ENCODE measurements around the gene PRKCZ.

The PRKCZ gene

DNA sequence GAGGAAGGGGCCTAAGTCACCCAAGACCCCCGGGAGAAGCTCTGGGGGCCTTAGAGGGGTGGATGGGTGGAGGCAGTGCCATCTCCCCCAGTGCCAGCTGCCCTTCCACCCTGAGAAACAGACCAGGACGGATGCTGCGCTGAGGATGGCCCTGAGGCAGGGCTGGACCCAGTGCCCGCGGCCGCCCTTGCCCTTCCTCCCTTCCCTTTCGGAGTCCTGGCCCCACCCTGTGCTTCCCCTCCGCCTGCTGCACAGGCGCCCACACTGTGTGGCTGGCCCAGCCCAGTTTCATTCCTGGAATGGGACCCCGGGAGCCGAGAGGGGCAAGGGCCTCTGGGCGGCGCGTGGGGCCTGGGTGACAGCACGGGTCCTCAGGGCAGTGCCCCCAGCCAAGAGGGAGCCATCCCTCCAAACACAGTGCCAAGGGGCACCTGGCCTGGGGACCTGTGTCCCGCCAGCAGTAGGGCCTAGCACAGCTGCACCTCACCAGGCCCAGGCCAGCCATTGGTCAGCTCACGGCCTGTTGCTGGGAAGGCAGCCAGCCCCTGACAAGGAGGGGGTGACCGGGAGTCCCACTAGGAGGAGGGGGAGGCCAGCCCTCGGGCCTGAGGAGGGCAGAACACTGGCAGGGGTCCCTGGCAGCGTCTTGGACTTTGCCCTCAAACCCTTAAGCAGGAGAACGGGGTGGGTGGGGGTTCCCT lies 164.5 kb downstream of the PRKCZ start:
- DNase-seq, result no peak

DNA sequence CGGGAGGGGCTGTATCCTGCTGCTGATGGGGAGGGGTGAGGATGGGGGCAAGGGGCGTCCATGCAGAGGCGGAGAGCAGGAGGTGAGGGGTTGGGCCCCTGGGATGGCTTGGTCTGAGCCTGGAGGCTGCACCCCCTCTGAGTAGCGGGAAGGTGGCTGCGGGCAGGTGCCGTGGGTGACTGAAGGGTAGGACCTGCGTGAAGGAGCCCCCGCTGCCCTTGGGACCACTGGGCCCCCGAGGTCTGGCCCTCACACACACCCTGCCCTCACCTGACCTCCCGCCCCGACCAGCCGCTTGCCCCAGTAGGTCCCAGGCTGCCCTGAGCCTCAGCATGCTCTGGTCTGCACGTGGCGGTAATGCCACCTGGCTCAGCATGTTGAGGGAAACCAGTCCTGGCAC lies 165.1 kb downstream of the PRKCZ start:
- no peak for DNase-seq

GRCh38 chr1:2215909-2216766 lies 165.9 kb downstream of the PRKCZ start:
- no peak for DNase-seq

DNA sequence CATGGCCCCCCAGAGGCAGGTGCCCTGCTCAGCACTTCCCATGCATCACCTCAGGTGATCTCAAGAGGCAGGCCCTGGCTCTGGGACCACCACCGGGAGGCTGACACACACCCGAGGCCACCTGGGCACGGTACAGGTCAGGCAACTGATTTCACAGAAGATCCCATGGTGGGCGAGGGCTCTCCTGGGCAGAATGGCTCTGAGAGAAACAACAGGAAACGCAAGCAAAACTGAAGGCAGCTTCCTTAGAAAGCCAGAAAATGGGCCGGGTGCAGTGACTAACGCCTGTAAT lies 166.5 kb downstream of the PRKCZ start:
- no peak for DNase-seq

DNA sequence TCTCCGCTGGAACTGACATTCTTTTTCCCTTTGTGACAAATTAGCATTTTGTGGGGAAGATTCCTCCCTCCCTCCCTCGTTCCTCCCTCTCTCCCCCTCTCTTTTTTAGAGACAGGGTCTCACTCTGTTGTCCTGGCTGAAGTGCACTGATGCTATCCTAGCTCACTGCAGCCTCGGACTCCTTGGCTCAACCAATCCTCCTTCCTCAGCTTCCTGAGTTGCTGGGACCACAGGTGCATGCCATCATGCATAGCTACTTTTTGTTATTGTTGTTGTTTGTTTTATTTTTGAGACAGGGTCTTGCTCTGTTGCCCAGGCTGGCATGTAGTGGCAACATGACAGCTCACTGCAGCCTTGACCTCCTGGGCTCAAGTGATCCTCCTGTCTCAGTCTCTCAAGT lies 171.1 kb downstream of the PRKCZ start:
- DNase-seq, result no peak

- DNase-seq, result no peak
Measured at GRCh38 chr1:2224170-2224584, 174.0 kb downstream of the PRKCZ start.

- DNase-seq, result no peak
Measured at GRCh38 chr1:2224631-2225428, 174.6 kb downstream of the PRKCZ start.

- no peak for DNase-seq
Measured at GRCh38 chr1:2226525-2227345, 176.5 kb downstream of the PRKCZ start.

GRCh38 chr1:2227346-2228156 lies 177.3 kb downstream of the PRKCZ start:
- DNase-seq, result peak; percentile 84

DNA sequence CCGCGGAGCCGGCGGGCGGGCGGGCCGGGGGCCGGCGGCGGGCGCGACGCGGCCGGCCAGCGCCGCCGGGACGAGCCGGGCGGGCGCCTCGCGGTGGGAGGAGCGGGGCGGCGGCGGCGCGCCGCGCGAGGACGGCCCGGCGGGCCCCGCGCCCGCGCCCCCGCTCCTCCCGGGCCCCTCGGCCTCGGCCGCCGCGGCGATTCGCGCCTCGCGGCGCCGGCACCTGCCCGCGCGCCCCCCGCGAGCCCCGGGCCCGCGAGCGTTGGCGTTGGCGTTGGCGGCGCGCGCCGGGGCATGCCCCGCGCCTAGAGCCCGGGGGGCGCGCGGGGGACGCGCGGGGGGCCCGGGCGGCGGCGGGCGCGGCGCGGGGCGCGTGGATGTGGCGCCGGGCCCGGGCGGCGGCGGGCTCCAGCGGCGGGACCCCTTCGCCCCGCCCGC lies 178.0 kb downstream of the PRKCZ start, which contains the start of gene SKI:
SKI (plus strand) TSS at position 163 of the 438 bp plus-strand sequence. CDS start 448 bp downstream, outside the sequence.
- no peak for DNase-seq

DNA sequence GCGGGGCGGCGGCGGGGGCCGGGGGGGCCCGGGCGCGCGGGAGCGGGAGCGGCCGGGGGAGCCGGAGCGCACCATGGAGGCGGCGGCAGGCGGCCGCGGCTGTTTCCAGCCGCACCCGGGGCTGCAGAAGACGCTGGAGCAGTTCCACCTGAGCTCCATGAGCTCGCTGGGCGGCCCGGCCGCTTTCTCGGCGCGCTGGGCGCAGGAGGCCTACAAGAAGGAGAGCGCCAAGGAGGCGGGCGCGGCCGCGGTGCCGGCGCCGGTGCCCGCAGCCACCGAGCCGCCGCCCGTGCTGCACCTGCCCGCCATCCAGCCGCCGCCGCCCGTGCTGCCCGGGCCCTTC lies 178.5 kb downstream of the PRKCZ start:
- DNase-seq, result no peak

GRCh38 chr1:2229037-2229864 lies 179.0 kb downstream of the PRKCZ start:
- DNase-seq, result no peak

DNA sequence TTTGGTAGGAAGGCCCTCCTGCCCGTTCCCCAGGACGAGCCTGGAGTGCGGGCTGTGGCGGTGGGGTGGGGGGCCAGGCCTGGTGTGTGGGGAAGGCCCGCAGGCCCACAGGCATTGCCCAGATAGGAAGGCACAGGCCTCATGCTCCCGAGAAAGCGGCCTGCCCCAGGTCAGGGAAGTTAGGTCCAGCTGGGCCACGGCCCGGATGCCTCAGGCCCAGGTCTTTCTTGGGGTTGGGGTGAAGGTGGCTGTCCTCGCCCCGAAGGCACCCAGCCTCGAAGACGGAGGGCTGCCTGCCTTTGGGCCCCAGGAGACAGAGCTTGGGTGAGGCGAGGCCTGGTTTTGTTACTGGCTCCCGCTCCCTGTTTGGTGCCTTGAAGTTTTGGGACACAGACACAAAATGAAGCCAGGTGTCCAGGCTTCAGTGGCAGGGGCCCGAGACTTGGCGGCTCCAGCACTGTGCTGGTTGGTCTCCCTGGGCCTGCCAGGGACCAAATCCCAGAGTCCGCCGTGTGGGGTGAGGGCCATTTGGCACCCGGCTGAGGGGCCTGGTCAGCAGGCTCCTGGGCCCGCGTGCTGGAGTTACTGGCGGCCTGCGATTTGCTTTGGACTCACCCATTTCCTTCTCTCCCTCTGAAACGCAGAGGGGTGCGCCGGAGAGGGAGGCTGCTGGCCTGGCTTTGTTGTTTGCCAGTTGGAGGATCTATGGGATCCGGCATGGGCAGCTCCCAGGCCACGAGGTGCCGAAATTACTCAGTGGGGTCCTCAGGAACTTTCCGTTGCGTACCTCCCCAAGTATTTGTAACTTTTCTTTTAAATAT lies 179.9 kb downstream of the PRKCZ start:
- no peak for DNase-seq

- no peak for DNase-seq
Measured at GRCh38 chr1:2230781-2231531, 180.7 kb downstream of the PRKCZ start.

GRCh38 chr1:2231532-2232254 lies 181.5 kb downstream of the PRKCZ start:
- DNase-seq, result peak; percentile 49

- no peak for DNase-seq
Measured at GRCh38 chr1:2232255-2232915, 182.2 kb downstream of the PRKCZ start.

- no peak for DNase-seq
Measured at GRCh38 chr1:2232916-2233438, 182.8 kb downstream of the PRKCZ start.

DNA sequence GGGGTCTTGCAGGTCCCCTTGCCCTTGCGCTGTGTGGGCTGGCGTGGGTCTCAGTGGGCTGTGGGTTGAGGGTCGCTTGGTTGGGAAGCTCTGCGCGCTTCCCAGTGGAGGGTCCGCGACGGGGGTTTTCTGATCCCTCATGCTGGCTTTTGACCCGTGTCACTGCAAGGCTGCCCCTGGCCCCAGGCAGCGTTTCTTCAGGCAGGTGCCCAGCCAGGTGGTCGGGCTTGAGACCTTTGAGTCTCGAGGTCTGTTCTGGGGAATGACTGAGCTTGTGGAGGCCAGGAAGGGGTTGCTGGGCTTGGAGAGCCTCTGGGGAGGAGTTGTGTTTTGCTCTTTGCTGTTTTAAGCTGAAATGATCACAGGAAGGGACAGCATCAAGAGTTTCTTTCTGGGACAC lies 183.3 kb downstream of the PRKCZ start:
- DNase-seq, result no peak
